Erythroblast (primary cell): ENCODE data around the gene IL31RA.

Experiments used
- GATA1 ChIP-seq: IDR thresholded peaks from 2 replicates; pipeline ENCODE4 v1.6.1; 2011; ENCODE audit warnings: low read depth, mild to moderate bottlenecking, control low read depth, low read length, moderate library complexity
- POLR2A ChIP-seq: IDR thresholded peaks from 2 replicates; pipeline ENCODE4 v1.6.1; 2011; ENCODE audit warnings: mild to moderate bottlenecking, low read length

DNA sequence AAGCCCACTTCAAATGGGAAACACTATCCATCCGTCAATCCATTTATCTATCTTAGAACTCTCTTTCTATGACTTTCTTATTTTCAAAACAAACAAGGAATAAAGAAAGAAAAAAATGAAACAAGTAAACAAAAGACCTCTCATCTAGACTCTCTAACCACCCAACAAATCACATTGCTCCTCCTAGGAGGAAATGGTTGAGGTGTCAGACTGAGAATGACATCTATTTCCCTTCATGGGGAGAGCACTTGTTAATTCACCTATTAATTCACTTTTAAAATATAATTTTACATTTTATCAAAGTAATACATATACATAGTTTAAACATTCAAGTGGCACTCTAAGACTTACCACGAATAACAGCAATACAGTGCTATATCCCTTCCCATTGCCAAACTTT, 2.4 kb upstream of the IL31RA start:
- TF ChIP-seq POLR2A (no peak), GATA1 (no peak)
